ENCODE results near the gene SLTM.
"Not testable (repeated sequence)": the region's sequence is repeated elsewhere in the genome, so short reads cannot be mapped to it uniquely, and the experiment has no call there.

SLTM gene

GRCh38 chr15:58919232-58919631 lies 14.2 kb downstream of the SLTM start:
- DNase-seq (ENCODE audit: insufficient read length, low spot score) (no peak), FAIRE-seq (no peak)
- TF ChIP-seq, protein P1, sequence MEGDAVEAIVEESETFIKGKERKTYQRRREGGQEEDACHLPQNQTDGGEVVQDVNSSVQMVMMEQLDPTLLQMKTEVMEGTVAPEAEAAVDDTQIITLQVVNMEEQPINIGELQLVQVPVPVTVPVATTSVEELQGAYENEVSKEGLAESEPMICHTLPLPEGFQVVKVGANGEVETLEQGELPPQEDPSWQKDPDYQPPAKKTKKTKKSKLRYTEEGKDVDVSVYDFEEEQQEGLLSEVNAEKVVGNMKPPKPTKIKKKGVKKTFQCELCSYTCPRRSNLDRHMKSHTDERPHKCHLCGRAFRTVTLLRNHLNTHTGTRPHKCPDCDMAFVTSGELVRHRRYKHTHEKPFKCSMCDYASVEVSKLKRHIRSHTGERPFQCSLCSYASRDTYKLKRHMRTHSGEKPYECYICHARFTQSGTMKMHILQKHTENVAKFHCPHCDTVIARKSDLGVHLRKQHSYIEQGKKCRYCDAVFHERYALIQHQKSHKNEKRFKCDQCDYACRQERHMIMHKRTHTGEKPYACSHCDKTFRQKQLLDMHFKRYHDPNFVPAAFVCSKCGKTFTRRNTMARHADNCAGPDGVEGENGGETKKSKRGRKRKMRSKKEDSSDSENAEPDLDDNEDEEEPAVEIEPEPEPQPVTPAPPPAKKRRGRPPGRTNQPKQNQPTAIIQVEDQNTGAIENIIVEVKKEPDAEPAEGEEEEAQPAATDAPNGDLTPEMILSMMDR (IDR thresholded peaks at IDR 0.05; ENCODE audit: insufficient read depth, missing control alignments), result no peak

DNA sequence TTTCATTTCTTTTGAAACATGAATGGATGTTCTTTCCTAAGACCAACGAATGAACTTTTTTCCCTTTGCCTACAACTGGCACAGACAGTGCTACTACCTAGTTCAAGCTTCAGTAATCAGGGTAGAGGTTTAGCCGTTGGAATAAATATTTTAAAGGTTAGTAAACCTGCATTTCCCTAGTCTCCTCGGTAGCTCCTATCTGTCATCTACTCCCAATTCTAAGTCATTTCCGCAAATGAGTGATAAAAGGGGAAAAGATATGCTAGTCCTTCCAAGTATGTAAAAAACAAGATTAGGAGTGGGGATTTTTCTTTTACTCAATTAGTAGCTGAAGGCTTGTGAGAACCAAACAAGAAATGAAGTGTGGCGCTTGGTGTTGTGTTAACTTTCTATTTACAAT lies 15.2 kb downstream of the SLTM start:
- no peak for DNase-seq (ENCODE audit: insufficient read length, low spot score)

GRCh38 chr15:58917613-58918129 lies 15.8 kb downstream of the SLTM start:
- not testable (repeated sequence) for DNase-seq (ENCODE audit: insufficient read length, low spot score); FAIRE-seq

More for the DNA sequence above, 15.2 kb downstream of the SLTM start:
- TF ChIP-seq, protein P1 (IDR thresholded peaks at IDR 0.05; ENCODE audit: insufficient read depth, missing control alignments), result no peak
- FAIRE-seq, result no peak

GRCh38 chr15:58916962-58917361 lies 16.5 kb downstream of the SLTM start:
- TF ChIP-seq, protein P1 (IDR thresholded peaks at IDR 0.05; ENCODE audit: insufficient read depth, missing control alignments), result no peak
- DNase-seq (ENCODE audit: insufficient read length, low spot score) (no peak), FAIRE-seq (no peak)

DNA sequence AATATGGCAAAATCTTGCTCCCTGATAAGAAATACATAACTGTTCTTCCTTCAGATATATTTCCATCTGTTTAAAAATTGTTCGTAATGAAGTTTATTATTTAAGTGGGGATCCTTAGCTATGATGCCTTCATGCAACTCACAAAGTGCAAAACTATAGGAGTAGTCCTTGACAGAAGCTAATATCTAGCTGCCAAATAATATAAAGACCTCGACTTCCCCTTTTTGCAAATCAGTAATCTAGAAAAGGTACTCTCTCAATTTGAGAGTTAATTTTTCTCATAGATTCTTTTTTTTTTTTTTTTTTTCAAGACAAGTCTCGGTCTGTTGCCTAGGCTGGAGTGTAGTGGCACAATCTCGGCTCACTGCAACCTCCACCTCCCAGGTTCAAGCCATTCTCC lies 23.0 kb downstream of the SLTM start:
- FAIRE-seq (no peak), DNase-seq (ENCODE audit: insufficient read length, low spot score) (no peak)

GRCh38 chr15:58909616-58910015 lies 23.9 kb downstream of the SLTM start:
- FAIRE-seq (no peak), DNase-seq (ENCODE audit: insufficient read length, low spot score) (no peak)
- TF ChIP-seq, protein P1 (IDR thresholded peaks at IDR 0.05; ENCODE audit: insufficient read depth, missing control alignments), result no peak

More for the DNA sequence above, 23.0 kb downstream of the SLTM start:
- TF ChIP-seq, protein P1 (IDR thresholded peaks at IDR 0.05; ENCODE audit: insufficient read depth, missing control alignments), result no peak

DNA sequence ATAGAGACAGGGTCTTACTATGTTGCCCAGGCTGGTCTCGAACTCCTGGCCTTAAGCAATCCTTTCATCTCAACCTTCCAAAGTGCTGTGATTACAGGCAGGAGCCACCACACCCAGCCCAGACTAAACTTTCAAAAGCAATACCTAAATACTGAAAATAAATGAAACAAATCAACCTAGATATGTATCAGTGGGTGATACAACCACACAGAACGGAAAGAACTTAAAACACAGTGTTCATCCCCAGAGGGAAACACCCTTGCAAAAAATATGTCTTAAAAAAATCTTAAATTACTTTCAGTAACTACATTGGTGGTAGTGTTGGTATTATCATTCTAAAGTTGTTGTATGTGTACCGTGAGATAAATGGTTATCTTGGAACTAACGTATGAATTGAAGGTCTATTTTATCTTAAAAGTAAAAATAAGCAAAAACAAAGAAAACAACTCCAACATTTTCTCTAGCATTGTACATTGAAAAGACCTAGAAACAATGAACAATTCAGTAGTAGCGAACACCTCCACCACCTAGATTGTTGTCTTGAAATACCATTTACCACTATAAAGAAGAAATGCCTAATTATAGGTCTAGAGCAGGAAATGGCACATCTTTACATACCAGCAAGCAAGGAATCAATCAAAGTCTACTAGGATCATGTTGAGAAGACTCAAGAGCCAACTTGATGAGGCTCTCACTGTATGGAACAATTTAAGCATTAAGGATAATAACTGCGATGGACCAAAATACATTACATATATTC lies 24.7 kb downstream of the SLTM start:
- no peak for FAIRE-seq
- no peak for DNase-seq (ENCODE audit: insufficient read length, low spot score)
- TF ChIP-seq, protein P1 (IDR thresholded peaks at IDR 0.05; ENCODE audit: insufficient read depth, missing control alignments), result no peak
